IMR-90 (cell line): ENCODE measurements around the gene INIP. TPM values are rescaled to one million over a fixed set of nuclear protein-coding genes. Genes with fewer than 3 reads are reported as not detected.

Experiments used
- ATAC-seq: fragments of 200-7000 bp; cut with Tn5 transposase; 2 replicates; pipeline ENCODE4 v1.9.1; 2020; ENCODE audit warnings: low read depth, mild to moderate bottlenecking, moderate library complexity
- BruUV-seq: library from RNA; stranded (reverse); fragments of 400-500 nt; replicated peaks from 2 replicates; lab custom pipeline; 2021; lab: Mats Ljungman, UMichigan
- CTCF ChIA-PET: fragments of 300-600 bp; formaldehyde crosslinking; extraction: SDS; loops from one replicate; lab custom pipeline; 2021; ENCODE audit warnings: antibody characterized with exemption; lab: Yijun Ruan, JAX
- POLR2A ChIA-PET: fragments of 300-600 bp; sonication (Branson Sonifier 250); formaldehyde crosslinking; loops from one replicate; lab custom pipeline; 2022; ENCODE audit warnings: antibody characterized with exemption; ENCODE audit not compliant: unreplicated experiment; lab: Charles Lee
- DNase-seq: peaks from one replicate; pipeline ENCODE4 v3.0.0; 2013
- H2AFZ ChIP-seq: replicated peaks from 2 replicates; pipeline ENCODE3; 2013; ENCODE audit warnings: low read length, mild to moderate bottlenecking; ENCODE audit not compliant: poor library complexity
- H2AK5ac ChIP-seq: 2 replicates; pipeline ENCODE4 v1.6.1; 2013; ENCODE audit warnings: low read depth, low read length, inconsistent platforms
- H2AK9ac ChIP-seq: replicated peaks from 2 replicates; pipeline ENCODE3; 2013; ENCODE audit warnings: mild to moderate bottlenecking, low read depth, low read length, moderate library complexity; ENCODE audit not compliant: poor library complexity
- H2BK120ac ChIP-seq: 2 replicates; pipeline ENCODE4 v1.6.1; 2013; ENCODE audit warnings: low read depth, low read length, inconsistent platforms
- H2BK15ac ChIP-seq: 3 replicates; pipeline ENCODE4 v1.6.1; 2013; ENCODE audit warnings: low read depth, low read length, inconsistent platforms
- H2BK20ac ChIP-seq: 2 replicates; pipeline ENCODE4 v1.6.1; 2013; ENCODE audit warnings: low read depth, mild to moderate bottlenecking, inconsistent platforms, low read length, moderate library complexity
- H2BK5ac ChIP-seq: 2 replicates; pipeline ENCODE4 v1.6.1; 2013; ENCODE audit warnings: mild to moderate bottlenecking, low read depth, low read length, inconsistent platforms; ENCODE audit not compliant: poor library complexity, severe bottlenecking
- H3K14ac ChIP-seq: replicated peaks from 2 replicates; pipeline ENCODE4 v1.6.1; 2013; ENCODE audit warnings: low read depth, low read length, inconsistent platforms
- H3K18ac ChIP-seq: 2 replicates; pipeline ENCODE4 v1.6.1; 2013; ENCODE audit warnings: low read depth, low read length, control low read depth
- H3K23ac ChIP-seq: 2 replicates; pipeline ENCODE4 v1.6.1; 2013; ENCODE audit warnings: low read depth, low read length, inconsistent platforms
- H3K27ac ChIP-seq: 2 replicates; pipeline ENCODE4 v1.5.1; 2013; ENCODE audit warnings: mild to moderate bottlenecking, control low read depth, low read length; ENCODE audit not compliant: insufficient read depth
- H3K27me3 ChIP-seq: 2 replicates; pipeline ENCODE4 v1.6.1; 2013; ENCODE audit warnings: low read length; ENCODE audit not compliant: control insufficient read depth, insufficient read depth
- H3K36me3 ChIP-seq: 2 replicates; pipeline ENCODE4 v1.6.1; 2013; ENCODE audit warnings: low read length, mixed read lengths; ENCODE audit not compliant: control insufficient read depth, insufficient read depth
- H3K4ac ChIP-seq: 2 replicates; pipeline ENCODE4 v1.6.1; 2013; ENCODE audit warnings: low read depth, low read length, inconsistent platforms
- H3K4me1 ChIP-seq: 2 replicates; pipeline ENCODE4 v1.6.1; 2013; ENCODE audit warnings: low read length, mixed read lengths; ENCODE audit not compliant: control insufficient read depth, insufficient read depth
- H3K4me2 ChIP-seq: 2 replicates; pipeline ENCODE4 v1.6.1; 2013; ENCODE audit warnings: low read depth, mild to moderate bottlenecking, control low read depth, low read length, moderate library complexity
- H3K4me3 ChIP-seq: 2 replicates; pipeline ENCODE4 v1.5.1; 2013; ENCODE audit warnings: low read depth, mild to moderate bottlenecking, control low read depth, low read length, moderate library complexity; ENCODE audit not compliant: insufficient read depth
- H3K56ac ChIP-seq: 2 replicates; pipeline ENCODE4 v1.6.1; 2013; ENCODE audit warnings: low read length, inconsistent platforms; ENCODE audit not compliant: insufficient read depth; ENCODE audit errors: extremely low read depth
- H3K79me1 ChIP-seq, 2 experiments: 2 replicates each; pipeline ENCODE4 v1.6.1; 2013; ENCODE audit warnings: low read length in 2 of 2, inconsistent platforms in 1 of 2, low read depth in 1 of 2
- H3K9ac ChIP-seq: 2 replicates; pipeline ENCODE4 v1.6.1; 2013; ENCODE audit warnings: low read depth, low read length, control low read depth
- H3K9me1 ChIP-seq: 2 replicates; pipeline ENCODE4 v1.6.1; 2013; ENCODE audit warnings: low read length, inconsistent platforms; ENCODE audit not compliant: insufficient read depth
- H3K9me3 ChIP-seq: 2 replicates; pipeline ENCODE4 v1.6.1; 2013; ENCODE audit warnings: low read length; ENCODE audit not compliant: control insufficient read depth, insufficient read depth
- H4K20me1 ChIP-seq: 2 replicates; pipeline ENCODE4 v1.6.1; 2013; ENCODE audit warnings: low read length, inconsistent platforms; ENCODE audit not compliant: insufficient read depth
- H4K5ac ChIP-seq: 2 replicates; pipeline ENCODE4 v1.6.1; 2013; ENCODE audit warnings: mild to moderate bottlenecking, low read depth, low read length, control low read depth
- H4K8ac ChIP-seq, 2 experiments: 2 replicates each; pipeline ENCODE4 v1.6.1; 2013; ENCODE audit warnings: low read depth in 2 of 2, low read length in 2 of 2, control low read depth in 1 of 2, inconsistent platforms in 1 of 2
- H4K91ac ChIP-seq: 2 replicates; pipeline ENCODE4 v1.6.1; 2013; ENCODE audit warnings: low read depth, low read length, inconsistent platforms; ENCODE audit not compliant: insufficient read depth
- BHLHE40 ChIP-seq: fragments of 150-350 bp; IDR thresholded peaks from 2 replicates; pipeline ENCODE4 v1.6.1; 2016; ENCODE audit warnings: mild to moderate bottlenecking, low read depth, low read length
- CEBPB ChIP-seq: IDR thresholded peaks from 2 replicates; pipeline ENCODE4 v1.6.1; 2012; ENCODE audit warnings: low read depth, low read length, improper control_type of control experiment
- ELK1 ChIP-seq: fragments of 150-350 bp; IDR thresholded peaks from 2 replicates; pipeline ENCODE4 v1.6.1; 2016; ENCODE audit warnings: low read depth, mild to moderate bottlenecking, low read length, moderate library complexity, borderline replicate concordance
- FOS ChIP-seq: fragments of 150-350 bp; IDR thresholded peaks from 2 replicates; pipeline ENCODE4 v1.6.1; 2016; ENCODE audit warnings: low read depth, low read length
- MAFK ChIP-seq: IDR thresholded peaks from 2 replicates; pipeline ENCODE4 v1.6.1; 2012; ENCODE audit warnings: low read depth, low read length, improper control_type of control experiment
- MAZ ChIP-seq: IDR thresholded peaks from 2 replicates; pipeline ENCODE4 v1.6.1; 2012; ENCODE audit warnings: low read depth, mild to moderate bottlenecking, low read length, improper control_type of control experiment, moderate library complexity, borderline replicate concordance
- RAD21 ChIP-seq: IDR thresholded peaks from 2 replicates; pipeline ENCODE4 v1.6.1; 2012; ENCODE audit warnings: low read length, improper control_type of control experiment
- RFX5 ChIP-seq: IDR thresholded peaks from 2 replicates; pipeline ENCODE4 v1.8.0; 2012; ENCODE audit warnings: low read depth, mild to moderate bottlenecking, low read length, moderate library complexity
- SMC3 ChIP-seq: fragments of 150-350 bp; IDR thresholded peaks from 2 replicates; pipeline ENCODE4 v1.6.1; 2016; ENCODE audit warnings: low read depth, mild to moderate bottlenecking, antibody characterized with exemption, low read length, moderate library complexity
- WGBS, 2 experiments: methylation state at CpG; one replicate each; pipeline versions ENCODE4 v1.1.5 to v1.1.7; 2013; ENCODE audit warnings: missing lambda C conversion rate in 2 of 2; ENCODE audit not compliant: insufficient read length in 1 of 2; ENCODE audit errors: extremely low coverage in 2 of 2; 5-methylcytosine and 5-hydroxymethylcytosine counted together
- dilution Hi-C: fragments of 300-500 bp; cut with HindIII; formaldehyde crosslinking; loops from one replicate; pipeline ENCODE4 v1.14.3; 2018; ENCODE audit warnings: low sequenced_read_pairs; ENCODE audit not compliant: unreplicated experiment
- in situ Hi-C: fragments of 300-500 bp; cut with MboI; formaldehyde crosslinking; loops from 3 replicates; pipeline ENCODE4 v1.14.3; 2019; ENCODE audit warnings: low sequenced_read_pairs, inconsistent platforms, mixed read lengths
- intact Hi-C: fragments of 100-400 bp; cut with micrococcal nuclease; formaldehyde crosslinking; loops from 2 replicates; pipeline ENCODE4 v1.10.0; 2022
- polyA plus RNA-seq, 3 experiments: library from polyadenylated mRNA; depleted of rRNA; stranded (reverse); fragments of >200 nt; gene quantifications; 2 replicates each; pipeline ENCODE4 v1.2.3, GENCODE V29; 2012; ENCODE audit warnings: low replicate concordance in 1 of 3
- total RNA-seq: library from RNA; depleted of rRNA; stranded (reverse); fragments of >200 nt; gene quantifications from 2 replicates; pipeline ENCODE4 v1.2.3, GENCODE V29; 2012

The INIP gene
- total and polyA plus RNA-seq, 2 of the 4 experiments (the other 2 are of a cell fraction), result 11.1 to 15.4 TPM

- H2BK15ac ChIP-seq, result peak overlapping the region; percentile 70; the same call in 2 of the 3 replicates
- CTCF ChIA-PET, result interaction anchor here (0.5 to 1.8 kb wide), 2 partner anchors 11 to 16 kb away, joined by 5 to 7 read pairs; no protein-coding TSS in a partner anchor
- H3K9me3 ChIP-seq, result no peaks in the 10 kb centered on the region
- in situ Hi-C loops (no loop called here), intact Hi-C loops (loop anchor here (5.0 kb wide), 4 partner anchors 36 to 149 kb away; partner anchors contain the start of gene INIP), dilution Hi-C loops (no loop called here)
- no peak for TF ChIP-seq SMC3
- no peak for TF ChIP-seq RFX5
- TF ChIP-seq BHLHE40, result 0 out of 2 replicates have a peak, but pooled peaks have one; percentile 22
- peak; percentile 82 for TF ChIP-seq FOS
- TF ChIP-seq MAFK, result peak; percentile 55
- TF ChIP-seq ELK1, result no peak
- TF ChIP-seq CEBPB, result peak; percentile 32
- TF ChIP-seq RAD21, result no peak
- TF ChIP-seq MAZ, result no peak
- peak overlapping the region; percentile 56 for H4K5ac ChIP-seq
- peak overlapping the region; percentile 72 for H3K27ac ChIP-seq
- peak overlapping the region; percentile 92 for H2BK120ac ChIP-seq
- H2AFZ ChIP-seq, result no peak overlapping the region
- H3K4me3 ChIP-seq, result no peak overlapping the region
- POLR2A ChIA-PET, result no interaction called here
- H3K9me1 ChIP-seq, result peaks cover 27% of the 10 kb centered on the region
- H3K4me2 ChIP-seq, result peak overlapping the region; percentile 38; the same call in 1 of the 2 replicates
- H2AK5ac ChIP-seq, result peak overlapping the region; percentile 67
- H3K14ac ChIP-seq, result peak overlapping the region; percentile 73
- no CpG with 5 or more reads among the region's 2 CpGs for WGBS, 2 experiments
- no peak overlapping the region for H3K9ac ChIP-seq
- H4K20me1 ChIP-seq, result peaks cover 22% of the 10 kb centered on the region; the same call in 1 of the 2 replicates
- H3K27me3 ChIP-seq, result no peaks in the 10 kb centered on the region
- H2BK20ac ChIP-seq, result peak overlapping the region; percentile 85
- no peak overlapping the region for H3K56ac ChIP-seq
- peak overlapping the region; percentile 94 for H2BK5ac ChIP-seq
- H2AK9ac ChIP-seq, result no peak overlapping the region
- H3K18ac ChIP-seq, result peak overlapping the region; percentile 75
- H3K4me1 ChIP-seq, result peaks cover 24% of the 10 kb centered on the region
- no peaks in the 10 kb centered on the region for H3K36me3 ChIP-seq
- peak; percentile 33 for ATAC-seq
- H3K4ac ChIP-seq, result peak overlapping the region; percentile 66
- peaks cover 18 to 73% of the 10 kb centered on the region in 2 experiments for H3K79me1 ChIP-seq
- BruUV-seq, result no TSS peak
- H3K23ac ChIP-seq, result peak overlapping the region; percentile 4
- peak; percentile 94 for DNase-seq
- peak overlapping the region; percentile 71 for H4K91ac ChIP-seq
- peak overlapping the region; percentile 31 to 89; a peak in 3 of 4 replicates for H4K8ac ChIP-seq
Measured at GRCh38 chr9:112753725-112754124, 35.8 kb upstream of the INIP start.
